NB4 (cell line): ENCODE results near the gene TNFAIP8L3.

Experiments used
- CTCF ChIP-seq: IDR thresholded peaks from one replicate; pipeline ENCODE4 v1.5.1; 2012; ENCODE audit warnings: low read depth, low read length
- MAX ChIP-seq: IDR thresholded peaks from 2 replicates; pipeline ENCODE4 v1.6.1; 2011; ENCODE audit warnings: low read depth, low read length
- POLR2A ChIP-seq: IDR thresholded peaks from 2 replicates; pipeline ENCODE4 v1.6.1; 2011; ENCODE audit warnings: mild to moderate bottlenecking; ENCODE audit not compliant: insufficient read length; ENCODE audit errors: extremely low read depth

DNA sequence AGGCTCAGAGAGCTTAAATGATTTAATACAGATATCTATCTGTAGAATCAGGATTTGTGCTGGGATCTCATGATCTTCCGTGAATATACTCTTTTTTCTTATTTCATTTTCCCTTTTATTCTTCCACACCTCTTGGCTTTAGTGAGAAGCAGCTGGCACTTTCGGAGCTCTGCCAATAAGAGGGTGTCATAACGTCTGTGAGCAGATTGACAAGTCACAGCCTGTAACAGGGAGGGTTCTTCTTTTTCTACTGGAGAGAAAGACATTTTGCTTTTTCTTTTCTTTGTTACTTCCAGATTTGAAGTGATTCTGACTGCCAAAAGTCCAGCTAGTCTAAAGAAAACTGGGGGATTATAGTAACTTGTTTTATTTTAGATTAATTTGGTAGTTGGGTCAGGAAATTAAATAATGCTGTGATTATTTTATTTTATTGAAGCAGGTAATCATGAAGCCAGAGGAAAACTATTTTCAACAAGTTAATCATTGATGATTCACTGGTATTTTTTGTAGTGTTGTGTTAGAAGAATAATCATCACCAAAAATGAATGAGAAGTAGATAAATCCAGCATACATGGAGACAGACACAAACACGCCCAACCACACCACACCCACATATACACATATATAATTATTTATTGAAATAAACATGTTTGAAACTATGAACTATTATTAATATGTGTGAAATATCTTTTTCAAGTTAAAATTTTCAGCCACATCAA, 69.8 kb downstream of the TNFAIP8L3 start:
- TF ChIP-seq CTCF (no peak), POLR2A (no peak), MAX (no peak)
